GM19238 (cell line): ENCODE data around the gene WASF3.

ENCODE experiments used
- DNase-seq: peaks from one replicate; pipeline ENCODE4 v3.0.0; 2011; ENCODE audit warnings: low spot score; ENCODE audit not compliant: insufficient read length

Gene WASF3, protein sequence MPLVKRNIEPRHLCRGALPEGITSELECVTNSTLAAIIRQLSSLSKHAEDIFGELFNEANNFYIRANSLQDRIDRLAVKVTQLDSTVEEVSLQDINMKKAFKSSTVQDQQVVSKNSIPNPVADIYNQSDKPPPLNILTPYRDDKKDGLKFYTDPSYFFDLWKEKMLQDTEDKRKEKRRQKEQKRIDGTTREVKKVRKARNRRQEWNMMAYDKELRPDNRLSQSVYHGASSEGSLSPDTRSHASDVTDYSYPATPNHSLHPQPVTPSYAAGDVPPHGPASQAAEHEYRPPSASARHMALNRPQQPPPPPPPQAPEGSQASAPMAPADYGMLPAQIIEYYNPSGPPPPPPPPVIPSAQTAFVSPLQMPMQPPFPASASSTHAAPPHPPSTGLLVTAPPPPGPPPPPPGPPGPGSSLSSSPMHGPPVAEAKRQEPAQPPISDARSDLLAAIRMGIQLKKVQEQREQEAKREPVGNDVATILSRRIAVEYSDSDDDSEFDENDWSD

DNA sequence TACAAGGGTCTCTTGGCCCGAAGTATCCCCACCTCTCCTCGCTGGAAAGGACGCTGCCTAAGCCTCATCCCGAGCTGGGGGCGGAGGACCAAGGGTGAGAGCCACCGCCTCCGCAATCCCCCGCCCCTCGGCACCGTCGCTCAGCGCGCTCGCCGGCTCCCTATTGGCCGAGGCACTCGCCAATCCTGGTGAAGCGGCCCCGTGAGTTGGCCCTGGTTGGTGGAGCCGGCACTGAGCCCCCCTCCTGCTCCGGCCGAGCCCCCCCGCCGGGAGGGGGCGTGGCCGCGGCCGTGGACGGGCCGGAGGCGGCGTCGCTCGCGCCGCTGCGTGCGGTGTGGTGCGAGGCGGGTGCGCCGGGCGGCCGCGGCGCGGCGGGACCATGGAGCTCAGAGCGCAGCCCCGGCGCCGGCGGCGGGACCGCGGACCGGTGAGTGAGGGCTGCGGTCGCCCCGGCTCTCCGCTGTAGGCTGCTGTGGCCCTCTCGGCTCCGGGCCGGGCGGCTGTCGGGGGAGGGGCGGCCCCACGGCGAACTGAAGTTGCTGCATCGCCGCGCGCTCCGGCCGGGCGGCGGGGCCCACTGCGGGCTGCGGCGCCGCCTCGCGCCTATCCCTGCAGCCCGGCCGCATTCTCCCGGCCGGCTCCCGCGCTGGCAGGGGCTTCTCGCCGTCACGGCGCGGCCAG, at the start of gene WASF3:
Gene WASF3, plus strand, starts transcription at position 291 of the 681 bp plus-strand sequence. CDS start 84,588 bp downstream, outside the sequence.
- DNase-seq: peak; percentile 64

DNA sequence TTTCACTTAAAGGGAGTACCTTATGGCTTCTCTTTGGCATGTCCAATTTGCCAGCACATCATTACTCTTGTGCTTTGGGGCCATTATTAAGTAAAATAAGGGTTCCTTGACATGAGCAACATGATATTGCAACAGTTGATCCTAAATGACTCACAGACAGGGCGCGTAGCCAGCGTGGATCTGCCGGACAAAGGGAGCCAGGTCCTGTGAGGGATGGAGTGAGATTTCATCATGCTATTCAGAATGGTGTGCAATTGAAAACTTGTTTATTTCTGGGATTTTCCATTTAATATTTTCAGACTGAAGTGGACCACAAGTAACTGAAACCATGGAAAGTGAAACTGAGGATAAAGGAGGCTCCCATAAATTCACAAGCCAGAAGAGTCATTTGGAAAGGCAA, 48.6 kb upstream of the WASF3 start:
- no peak for DNase-seq

DNA sequence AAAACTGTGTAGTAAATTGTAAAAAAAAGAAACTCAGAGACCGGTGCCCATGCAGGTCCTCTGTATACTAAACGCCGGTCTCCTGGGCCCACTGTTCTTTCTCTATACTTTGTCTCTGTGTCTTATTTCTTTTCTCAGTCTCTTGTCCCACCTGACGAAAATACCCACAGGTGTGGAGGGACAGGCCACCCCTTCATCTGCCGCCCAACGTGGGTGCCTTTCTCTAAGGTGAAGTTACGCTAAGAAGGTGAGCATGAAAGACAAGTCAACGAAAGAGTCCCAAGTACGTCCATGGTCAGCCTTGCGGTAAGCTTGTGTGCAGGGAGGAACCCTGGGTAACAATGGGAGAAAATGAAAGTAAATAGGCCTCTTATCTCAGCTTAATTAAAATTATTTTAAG, 48.0 kb upstream of the WASF3 start:
- DNase-seq: no peak

DNA sequence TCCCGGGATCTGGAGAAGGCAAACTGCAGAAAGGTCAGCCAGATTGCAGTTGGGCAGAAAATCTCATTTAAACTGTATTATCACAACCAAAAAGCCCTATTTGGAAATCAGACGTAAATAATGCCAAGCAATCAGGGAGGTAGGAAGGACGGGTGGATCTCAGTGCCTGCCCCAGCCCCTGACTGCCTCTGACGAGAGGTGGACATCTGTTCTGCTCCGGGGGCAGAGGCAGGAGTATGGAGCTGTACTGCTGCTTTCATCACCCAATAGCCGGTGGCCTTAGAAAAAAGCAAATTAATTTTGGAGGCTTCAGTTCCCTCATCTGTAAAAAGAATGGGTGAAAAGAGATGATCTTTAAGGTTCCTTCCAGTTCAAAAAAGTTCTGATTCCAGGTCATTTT, 43.6 kb upstream of the WASF3 start:
- no peak for DNase-seq

- no peak for DNase-seq
Measured at GRCh38 chr13:26515721-26516120, 41.8 kb upstream of the WASF3 start.

DNA sequence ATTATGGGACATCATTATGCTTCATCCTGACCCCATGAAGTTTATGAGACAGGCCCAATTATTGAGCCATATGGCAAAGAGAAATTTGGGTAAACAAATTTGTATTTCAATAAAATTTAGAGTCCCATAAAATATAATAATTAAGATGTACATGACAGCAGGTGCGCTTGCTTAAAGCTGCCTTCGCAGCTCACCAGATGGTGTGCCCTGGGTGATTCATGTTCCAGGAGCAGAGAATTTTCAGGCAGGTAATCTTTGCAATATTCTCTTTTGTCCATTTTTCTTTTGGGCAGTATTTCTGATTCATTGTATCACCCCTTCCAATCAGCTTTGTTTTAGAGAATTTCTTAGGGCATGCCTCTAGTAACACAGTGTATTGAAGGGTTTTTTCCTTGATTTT, 39.5 kb upstream of the WASF3 start:
- no peak for DNase-seq

DNA sequence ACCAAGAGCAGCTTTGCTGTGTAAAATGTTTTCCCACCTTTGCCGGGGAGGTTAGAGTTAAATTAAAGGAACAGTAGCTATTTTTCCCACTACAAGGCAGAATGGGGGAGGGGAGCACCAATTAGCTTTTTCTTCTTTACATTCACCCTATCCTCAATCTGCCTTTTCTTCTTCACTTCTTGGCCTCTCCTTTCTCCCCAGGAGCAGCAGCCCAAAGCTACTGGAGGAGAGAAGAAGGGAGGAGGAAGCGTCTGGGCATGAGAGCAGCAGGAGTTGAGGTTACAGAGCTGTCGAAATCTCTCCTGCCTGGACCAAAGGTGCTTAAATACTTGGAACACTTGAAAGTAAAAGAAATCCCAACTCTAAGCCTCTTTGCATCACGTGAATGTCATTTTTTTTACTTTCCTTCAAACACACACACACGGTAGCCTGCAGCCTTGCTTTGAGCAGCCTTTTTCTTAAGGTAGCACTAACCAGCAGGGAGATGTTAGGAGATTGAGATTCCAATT, 39.0 kb upstream of the WASF3 start:
- DNase-seq: no peak

- DNase-seq: no peak
Measured at GRCh38 chr13:26522571-26522970, 34.9 kb upstream of the WASF3 start.

DNA sequence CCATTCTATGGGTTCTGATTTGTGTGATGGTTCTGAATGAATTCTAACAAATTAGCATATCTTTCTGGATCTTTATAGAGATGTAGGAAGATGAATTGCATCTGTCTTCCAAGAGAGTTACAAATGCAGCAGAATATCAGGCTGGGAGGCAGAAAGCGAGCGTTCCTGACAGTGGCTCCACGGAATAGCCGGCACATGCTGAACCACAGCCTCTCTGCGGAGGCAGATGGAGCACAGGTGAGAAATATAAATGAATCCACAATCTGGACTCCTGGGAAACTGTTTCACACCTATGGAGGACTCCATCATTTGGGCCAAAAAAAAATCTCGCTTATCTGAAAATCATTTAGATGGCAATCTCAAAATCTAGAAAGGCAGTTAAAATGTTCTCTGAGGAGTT, 34.5 kb upstream of the WASF3 start:
- no peak for DNase-seq

DNA sequence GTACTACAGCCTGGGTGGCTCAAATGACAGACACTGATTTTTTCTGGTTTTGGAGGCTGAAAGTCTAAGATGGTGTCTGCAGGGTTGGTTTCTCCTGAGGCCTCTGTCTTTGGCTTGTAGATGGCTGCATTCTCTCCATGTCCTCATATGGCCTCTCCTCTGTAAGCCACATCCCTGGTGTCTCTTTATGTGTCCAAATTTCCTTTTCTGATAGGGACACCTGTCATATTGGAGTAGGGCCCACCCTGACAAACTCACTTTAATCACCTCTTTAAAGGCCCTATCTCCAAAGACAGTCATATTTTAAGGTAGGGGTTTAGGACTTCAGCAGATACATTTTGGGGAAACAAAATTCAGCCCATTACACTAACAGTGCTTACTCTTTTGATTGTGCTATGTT, 32.0 kb upstream of the WASF3 start:
- DNase-seq: no peak

DNA sequence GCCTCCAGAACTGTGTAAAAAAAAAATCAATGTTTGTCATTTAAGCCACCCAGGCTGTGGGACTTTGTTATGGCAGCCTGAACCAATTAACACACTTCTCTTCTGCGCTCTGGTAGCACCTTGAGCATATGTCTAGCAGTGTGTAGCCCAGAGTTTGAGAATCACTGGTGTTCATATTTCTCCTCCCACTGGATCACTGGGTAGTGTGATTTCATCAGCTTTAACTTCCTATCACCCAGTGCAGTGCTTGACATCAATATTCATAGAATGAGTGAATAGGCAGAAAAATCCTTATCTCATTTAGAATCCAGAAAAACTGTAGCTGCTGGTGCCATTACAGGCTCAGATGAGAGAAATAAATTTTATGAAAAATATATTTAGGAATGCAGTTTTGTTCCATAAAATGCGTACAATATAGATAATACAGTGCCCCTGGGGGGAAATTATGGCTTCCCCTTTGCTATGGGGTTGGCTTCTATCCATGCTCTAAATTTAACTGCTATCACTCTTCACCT, 30.7 kb upstream of the WASF3 start:
- DNase-seq: no peak

GRCh38 chr13:26528527-26528926, 29.0 kb upstream of the WASF3 start:
- DNase-seq: no peak

GRCh38 chr13:26529441-26529840, 28.0 kb upstream of the WASF3 start:
- DNase-seq: no peak

- no peak for DNase-seq
Measured at GRCh38 chr13:26531742-26532141, 25.7 kb upstream of the WASF3 start.

GRCh38 chr13:26534036-26534726, 23.3 kb upstream of the WASF3 start:
- no peak for DNase-seq

DNA sequence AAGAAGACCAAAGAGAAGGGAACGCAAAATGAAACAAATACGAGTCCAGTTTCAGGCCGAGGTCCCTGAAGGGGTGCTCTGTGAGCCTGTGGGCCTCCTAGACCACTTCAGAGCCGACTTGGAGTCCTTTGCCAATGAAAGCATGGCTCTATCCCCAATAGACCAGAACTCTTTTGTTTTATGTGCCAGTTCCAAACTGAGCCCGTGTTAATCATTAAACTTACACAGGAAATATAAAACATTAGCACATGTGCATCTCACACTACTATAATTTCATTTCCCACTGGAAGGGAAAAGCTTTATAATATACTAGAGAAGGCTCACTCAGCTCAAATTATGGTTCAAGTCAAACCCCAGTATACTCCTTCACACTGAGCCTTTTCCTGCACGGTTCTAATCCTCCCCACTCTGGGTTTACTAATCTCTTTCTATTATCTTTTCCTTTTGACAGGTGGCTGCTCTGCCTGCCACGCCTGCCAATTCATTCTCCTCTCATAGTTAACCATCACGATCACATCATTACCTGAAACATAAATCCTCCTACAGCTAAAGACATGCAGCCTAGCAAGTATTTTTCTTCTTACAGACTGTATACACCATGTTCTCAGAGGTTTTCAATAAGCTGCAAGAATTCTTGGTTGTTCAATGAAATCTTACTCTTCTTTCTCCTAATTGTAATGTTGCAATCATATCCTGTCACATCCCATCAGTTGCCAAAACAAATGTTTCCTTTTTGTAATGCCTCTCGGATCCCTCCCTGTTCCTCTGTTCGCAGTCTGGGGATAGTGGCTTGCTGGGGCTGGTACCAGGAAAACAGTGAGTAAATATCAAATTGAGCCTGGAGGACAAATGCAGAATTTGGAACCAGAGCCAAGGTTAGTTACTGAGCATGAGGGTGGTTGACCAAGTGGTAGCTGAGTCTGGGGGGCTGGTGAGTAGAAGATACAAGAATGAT, 18.8 kb upstream of the WASF3 start:
- DNase-seq: no peak

GRCh38 chr13:26539738-26540292, 17.7 kb upstream of the WASF3 start:
- no peak for DNase-seq

- no peak for DNase-seq
Measured at GRCh38 chr13:26540334-26540733, 17.1 kb upstream of the WASF3 start.

GRCh38 chr13:26541041-26541440, 16.4 kb upstream of the WASF3 start:
- DNase-seq: no peak
